CD4-positive, alpha-beta memory T cell (primary cell): ENCODE results near the gene PPA2. TPM values are rescaled to one million over a fixed set of nuclear protein-coding genes. Genes with fewer than 3 reads are reported as not detected.
A peak's percentile ranks its signal among the peaks of the same experiment; 100 is the strongest.

Source experiments
- CTCF ChIA-PET: fragments of 350-600 bp; sonication (Branson Sonifier 250); formaldehyde crosslinking; loops from one replicate; lab custom pipeline; 2021; ENCODE audit warnings: inconsistent platforms; ENCODE audit not compliant: partially characterized antibody; lab: Charles Lee
- POLR2A ChIA-PET: fragments of 350-600 bp; sonication (Branson Sonifier 250); formaldehyde crosslinking; loops from one replicate; lab custom pipeline; 2021; ENCODE audit not compliant: partially characterized antibody; lab: Charles Lee
- DNase-seq, 5 donors: peaks; one replicate each; pipeline versions ENCODE4 v3.0.0 to v3.0.0-alpha.2; 2020 to 2022; ENCODE audit warnings: mixed read lengths in 1 of 5
- H3K27ac ChIP-seq: one replicate; pipeline ENCODE4 v1.7.0; 2013; ENCODE audit warnings: low read depth, low read length
- H3K27me3 ChIP-seq: 2 replicates; pipeline ENCODE4 v1.7.0; 2013; ENCODE audit warnings: mild to moderate bottlenecking, low read length, moderate library complexity; ENCODE audit not compliant: insufficient read depth
- H3K36me3 ChIP-seq: 2 replicates; pipeline ENCODE4 v1.7.0; 2013; ENCODE audit warnings: mild to moderate bottlenecking, low read length, moderate library complexity; ENCODE audit not compliant: insufficient read depth
- H3K4me1 ChIP-seq: 2 replicates; pipeline ENCODE4 v1.7.0; 2013; ENCODE audit warnings: mild to moderate bottlenecking, low read length, moderate library complexity; ENCODE audit not compliant: insufficient read depth
- H3K4me3 ChIP-seq, 2 donors: one replicate each; pipeline ENCODE4 v1.7.0; 2013; ENCODE audit warnings: low read length in 2 of 2, mild to moderate bottlenecking in 1 of 2
- H3K9me3 ChIP-seq, 2 donors: one replicate each; pipeline ENCODE4 v1.7.0; 2013; ENCODE audit warnings: low read length in 2 of 2, control low read depth in 1 of 2; ENCODE audit not compliant: control insufficient read depth in 1 of 2
- H3K27ac Mint-ChIP-seq, 7 donors: one replicate each; pipeline ENCODE4 v1.8.0; 2020 to 2021; ENCODE audit warnings: mixed read lengths in 7 of 7, mild to moderate bottlenecking in 6 of 7, inconsistent platforms in 3 of 7, moderate library complexity in 3 of 7
- H3K27me3 Mint-ChIP-seq, 2 donors: one replicate each; pipeline ENCODE4 v1.8.0; 2020 to 2021; ENCODE audit warnings: mixed read lengths in 2 of 2
- H3K36me3 Mint-ChIP-seq, 2 donors: one replicate each; pipeline ENCODE4 v1.8.0; 2020 to 2021; ENCODE audit warnings: mixed read lengths in 2 of 2, inconsistent platforms in 1 of 2, mild to moderate bottlenecking in 1 of 2
- H3K4me1 Mint-ChIP-seq, 4 donors: one replicate each; pipeline ENCODE4 v1.8.0; 2020 to 2021; ENCODE audit warnings: mixed read lengths in 4 of 4, mild to moderate bottlenecking in 1 of 4
- H3K4me3 Mint-ChIP-seq, 8 donors: one replicate each; pipeline ENCODE4 v1.8.0; 2020 to 2021; ENCODE audit warnings: mixed read lengths in 8 of 8, mild to moderate bottlenecking in 7 of 8, moderate library complexity in 6 of 8, inconsistent platforms in 3 of 8
- H3K9me3 Mint-ChIP-seq, 8 donors: one replicate each; pipeline ENCODE4 v1.8.0; 2020 to 2021; ENCODE audit warnings: mixed read lengths in 8 of 8, mild to moderate bottlenecking in 5 of 8, inconsistent platforms in 3 of 8, moderate library complexity in 1 of 8
- intact Hi-C: fragments of 100-400 bp; cut with micrococcal nuclease; formaldehyde crosslinking; loops from one replicate; pipeline ENCODE4 v1.15.1; 2023
- polyA plus RNA-seq, 2 donors: library from polyadenylated mRNA; unstranded; fragments of 300-500 nt; fragmentation: Illumina TruSeq; gene quantifications; one replicate each; pipeline ENCODE4 v1.2.3, GENCODE V29; 2021
- total RNA-seq, 2 experiments: library from RNA; stranded (reverse); gene quantifications; one replicate each; pipeline ENCODE4 v1.2.3, GENCODE V29; 2021

The PPA2 gene
- total and polyA plus RNA-seq, 4 experiments from 2014 or later = 56.3 to 160 (median 94.4) TPM

GRCh38 chr4:105432438-105432837 is 41.4 kb downstream of the PPA2 start:
- H3K4me3 ChIP-seq = no peak overlapping the region
- H3K4me1 Mint-ChIP-seq = peaks cover 0 to 10% (median 3%) of the 10 kb centered on the region in 4 donors
- ChIA-PET POLR2A (no interaction called here), CTCF (no interaction called here)
- H3K27me3 ChIP-seq = no peaks in the 10 kb centered on the region
- H3K36me3 ChIP-seq = peaks cover 7% of the 10 kb centered on the region
- no peaks in the 10 kb centered on the region for H3K4me1 ChIP-seq
- no peak for DNase-seq
- H3K27ac Mint-ChIP-seq = no peak overlapping the region
- H3K27ac ChIP-seq = no peak overlapping the region
- no peak overlapping the region for H3K4me3 Mint-ChIP-seq
- peaks cover 3 to 21% (median 11%) of the 10 kb centered on the region in 8 donors for H3K9me3 Mint-ChIP-seq
- H3K9me3 ChIP-seq = no peaks in the 10 kb centered on the region
- H3K27me3 Mint-ChIP-seq = no peaks in the 10 kb centered on the region
- intact Hi-C loops = no loop called here
- H3K36me3 Mint-ChIP-seq = peaks cover 69 to 75% of the 10 kb centered on the region in 2 donors

GRCh38 chr4:105430811-105431210 is 43.1 kb downstream of the PPA2 start:
- POLR2A ChIA-PET = no interaction called here

GRCh38 chr4:105426187-105426897 is 47.5 kb downstream of the PPA2 start:
- peaks cover 7 to 33% (median 19%) of the 10 kb centered on the region in 4 donors for H3K4me1 Mint-ChIP-seq
- DNase-seq = no peak
- no peaks in the 10 kb centered on the region for H3K27me3 ChIP-seq
- no peaks in the 10 kb centered on the region for H3K4me1 ChIP-seq
- intact Hi-C loops = no loop called here
- no peak overlapping the region for H3K27ac ChIP-seq
- peaks cover 0 to 7% (median 0%) of the 10 kb centered on the region in 8 donors for H3K9me3 Mint-ChIP-seq
- peaks cover 7% of the 10 kb centered on the region for H3K36me3 ChIP-seq
- no peak overlapping the region for H3K4me3 ChIP-seq
- ChIA-PET POLR2A (no interaction called here), CTCF (no interaction called here)
- H3K36me3 Mint-ChIP-seq = peaks cover 67 to 72% of the 10 kb centered on the region in 2 donors
- H3K27ac Mint-ChIP-seq = no peak overlapping the region
- H3K9me3 ChIP-seq = no peaks in the 10 kb centered on the region
- no peaks in the 10 kb centered on the region for H3K27me3 Mint-ChIP-seq
- H3K4me3 Mint-ChIP-seq = no peak overlapping the region

More at GRCh38 chr4:105430811-105431210, 43.1 kb downstream of the PPA2 start:
- peaks cover 66 to 72% of the 10 kb centered on the region in 2 donors for H3K36me3 Mint-ChIP-seq
- peak overlapping the region in 1 of 7 donors; percentile 43 for H3K27ac Mint-ChIP-seq
- no peaks in the 10 kb centered on the region for H3K9me3 ChIP-seq
- no peak for DNase-seq
- no peak overlapping the region for H3K4me3 Mint-ChIP-seq
- no peaks in the 10 kb centered on the region for H3K4me1 ChIP-seq
- CTCF ChIA-PET = interaction anchor here (0.9 kb wide), 1 partner anchor 43 kb away, joined by 3 read pairs; the partner anchor contains the start of gene PPA2
- H3K4me3 ChIP-seq = no peak overlapping the region
- H3K4me1 Mint-ChIP-seq = peaks cover 0 to 18% (median 10%) of the 10 kb centered on the region in 4 donors
- H3K27ac ChIP-seq = no peak overlapping the region
- H3K27me3 ChIP-seq = no peaks in the 10 kb centered on the region
- H3K36me3 ChIP-seq = peaks cover 7% of the 10 kb centered on the region
- peaks cover 0 to 8% (median 5%) of the 10 kb centered on the region in 8 donors for H3K9me3 Mint-ChIP-seq
- intact Hi-C loops = no loop called here
- H3K27me3 Mint-ChIP-seq = no peaks in the 10 kb centered on the region

GRCh38 chr4:105422207-105422920 is 51.5 kb downstream of the PPA2 start:
- no peaks in the 10 kb centered on the region for H3K27me3 Mint-ChIP-seq
- H3K9me3 Mint-ChIP-seq = peaks cover 0 to 6% (median 0%) of the 10 kb centered on the region in 8 donors
- Histone ChIP-seq H3K27me3 (no peaks in the 10 kb centered on the region), H3K36me3 (peaks cover 7% of the 10 kb centered on the region), H3K27ac (no peak overlapping the region), H3K4me1 (no peaks in the 10 kb centered on the region), H3K4me3 (no peak overlapping the region), H3K9me3 (no peaks in the 10 kb centered on the region)
- POLR2A ChIA-PET = no interaction called here
- intact Hi-C loops = no loop called here
- CTCF ChIA-PET = no interaction called here
- no peak overlapping the region for H3K4me3 Mint-ChIP-seq
- H3K36me3 Mint-ChIP-seq = peaks cover 65 to 67% of the 10 kb centered on the region in 2 donors
- no peak for DNase-seq
- H3K4me1 Mint-ChIP-seq = peaks cover 8 to 32% (median 16%) of the 10 kb centered on the region in 4 donors
- peak overlapping the region in 1 of 7 donors; percentile 19 for H3K27ac Mint-ChIP-seq

GRCh38 chr4:105417624-105418023 is 56.2 kb downstream of the PPA2 start:
- Histone ChIP-seq H3K27me3 (no peaks in the 10 kb centered on the region), H3K4me3 (no peak overlapping the region), H3K9me3 (no peaks in the 10 kb centered on the region), H3K4me1 (no peaks in the 10 kb centered on the region), H3K27ac (no peak overlapping the region), H3K36me3 (peaks cover 12% of the 10 kb centered on the region)
- CTCF ChIA-PET = interaction anchor here (0.7 kb wide), 1 partner anchor 289 kb away, joined by 3 read pairs; no protein-coding TSS in a partner anchor
- intact Hi-C loops = no loop called here
- H3K4me3 Mint-ChIP-seq = no peak overlapping the region
- peaks cover 56 to 58% of the 10 kb centered on the region in 2 donors for H3K36me3 Mint-ChIP-seq
- no peak overlapping the region for H3K27ac Mint-ChIP-seq
- peaks cover 1 to 9% (median 3%) of the 10 kb centered on the region in 4 donors for H3K4me1 Mint-ChIP-seq
- DNase-seq = no peak
- no peaks in the 10 kb centered on the region for H3K27me3 Mint-ChIP-seq
- POLR2A ChIA-PET = no interaction called here
- H3K9me3 Mint-ChIP-seq = peaks cover 0 to 1% (median 0%) of the 10 kb centered on the region in 8 donors

GRCh38 chr4:105415281-105415744 is 58.5 kb downstream of the PPA2 start:
- Histone ChIP-seq H3K27me3 (no peaks in the 10 kb centered on the region), H3K4me3 (no peak overlapping the region), H3K36me3 (peaks cover 6% of the 10 kb centered on the region), H3K27ac (no peak overlapping the region), H3K9me3 (no peaks in the 10 kb centered on the region), H3K4me1 (no peaks in the 10 kb centered on the region)
- POLR2A ChIA-PET = no interaction called here
- Mint-ChIP-seq H3K4me3 (no peak overlapping the region), H3K36me3 (peaks cover 66 to 67% of the 10 kb centered on the region in 2 donors), H3K4me1 (peaks cover 2 to 8% (median 5%) of the 10 kb centered on the region in 4 donors), H3K9me3 (peaks cover 0 to 15% (median 4%) of the 10 kb centered on the region in 8 donors), H3K27me3 (no peaks in the 10 kb centered on the region), H3K27ac (no peak overlapping the region)
- intact Hi-C loops = no loop called here
- DNase-seq = no peak
- CTCF ChIA-PET = no interaction called here

- Mint-ChIP-seq H3K27ac (no peak overlapping the region), H3K9me3 (peaks cover 0 to 15% (median 6%) of the 10 kb centered on the region in 8 donors), H3K36me3 (peaks cover 73% of the 10 kb centered on the region in 2 donors), H3K4me1 (peaks cover 5 to 13% (median 7%) of the 10 kb centered on the region in 4 donors), H3K4me3 (no peak overlapping the region), H3K27me3 (no peaks in the 10 kb centered on the region)
- Histone ChIP-seq H3K4me1 (no peaks in the 10 kb centered on the region), H3K27ac (no peak overlapping the region), H3K36me3 (peaks cover 6% of the 10 kb centered on the region), H3K4me3 (no peak overlapping the region), H3K27me3 (no peaks in the 10 kb centered on the region), H3K9me3 (no peaks in the 10 kb centered on the region)
- DNase-seq = no peak
- intact Hi-C loops = no loop called here
- POLR2A ChIA-PET = no interaction called here
- CTCF ChIA-PET = interaction anchor here (1.0 kb wide), 1 partner anchor 24 kb away, joined by 3 read pairs; no protein-coding TSS in a partner anchor
These were observed 59.5 kb downstream of the PPA2 start for GRCh38 chr4:105414316-105414715.
